IMR-90 (cell line): ENCODE measurements around the gene MKKS. TPM values are rescaled to one million over a fixed set of nuclear protein-coding genes. Genes with fewer than 3 reads are reported as not detected.

ENCODE experiments used
- ATAC-seq: fragments of 200-7000 bp; cut with Tn5 transposase; 2 replicates; pipeline ENCODE4 v1.9.1; 2020; ENCODE audit warnings: low read depth, mild to moderate bottlenecking, moderate library complexity
- BruUV-seq: library from RNA; stranded (reverse); fragments of 400-500 nt; replicated peaks from 2 replicates; lab custom pipeline; 2021; lab: Mats Ljungman, UMichigan
- CTCF ChIA-PET: fragments of 300-600 bp; formaldehyde crosslinking; extraction: SDS; loops from one replicate; lab custom pipeline; 2021; ENCODE audit warnings: antibody characterized with exemption; lab: Yijun Ruan, JAX
- POLR2A ChIA-PET: fragments of 300-600 bp; sonication (Branson Sonifier 250); formaldehyde crosslinking; loops from one replicate; lab custom pipeline; 2022; ENCODE audit warnings: antibody characterized with exemption; ENCODE audit not compliant: unreplicated experiment; lab: Charles Lee
- DNase-seq: peaks from one replicate; pipeline ENCODE4 v3.0.0; 2013
- H2AFZ ChIP-seq: replicated peaks from 2 replicates; pipeline ENCODE3; 2013; ENCODE audit warnings: low read length, mild to moderate bottlenecking; ENCODE audit not compliant: poor library complexity
- H2AK5ac ChIP-seq: 2 replicates; pipeline ENCODE4 v1.6.1; 2013; ENCODE audit warnings: low read depth, low read length, inconsistent platforms
- H2AK9ac ChIP-seq: replicated peaks from 2 replicates; pipeline ENCODE3; 2013; ENCODE audit warnings: mild to moderate bottlenecking, low read depth, low read length, moderate library complexity; ENCODE audit not compliant: poor library complexity
- H2BK120ac ChIP-seq: 2 replicates; pipeline ENCODE4 v1.6.1; 2013; ENCODE audit warnings: low read depth, low read length, inconsistent platforms
- H2BK15ac ChIP-seq: 3 replicates; pipeline ENCODE4 v1.6.1; 2013; ENCODE audit warnings: low read depth, low read length, inconsistent platforms
- H2BK20ac ChIP-seq: 2 replicates; pipeline ENCODE4 v1.6.1; 2013; ENCODE audit warnings: low read depth, mild to moderate bottlenecking, inconsistent platforms, low read length, moderate library complexity
- H2BK5ac ChIP-seq: 2 replicates; pipeline ENCODE4 v1.6.1; 2013; ENCODE audit warnings: mild to moderate bottlenecking, low read depth, low read length, inconsistent platforms; ENCODE audit not compliant: poor library complexity, severe bottlenecking
- H3K14ac ChIP-seq: replicated peaks from 2 replicates; pipeline ENCODE4 v1.6.1; 2013; ENCODE audit warnings: low read depth, low read length, inconsistent platforms
- H3K18ac ChIP-seq: 2 replicates; pipeline ENCODE4 v1.6.1; 2013; ENCODE audit warnings: low read depth, low read length, control low read depth
- H3K23ac ChIP-seq: 2 replicates; pipeline ENCODE4 v1.6.1; 2013; ENCODE audit warnings: low read depth, low read length, inconsistent platforms
- H3K27ac ChIP-seq: 2 replicates; pipeline ENCODE4 v1.5.1; 2013; ENCODE audit warnings: mild to moderate bottlenecking, control low read depth, low read length; ENCODE audit not compliant: insufficient read depth
- H3K27me3 ChIP-seq: 2 replicates; pipeline ENCODE4 v1.6.1; 2013; ENCODE audit warnings: low read length; ENCODE audit not compliant: control insufficient read depth, insufficient read depth
- H3K36me3 ChIP-seq: 2 replicates; pipeline ENCODE4 v1.6.1; 2013; ENCODE audit warnings: low read length, mixed read lengths; ENCODE audit not compliant: control insufficient read depth, insufficient read depth
- H3K4ac ChIP-seq: 2 replicates; pipeline ENCODE4 v1.6.1; 2013; ENCODE audit warnings: low read depth, low read length, inconsistent platforms
- H3K4me1 ChIP-seq: 2 replicates; pipeline ENCODE4 v1.6.1; 2013; ENCODE audit warnings: low read length, mixed read lengths; ENCODE audit not compliant: control insufficient read depth, insufficient read depth
- H3K4me2 ChIP-seq: 2 replicates; pipeline ENCODE4 v1.6.1; 2013; ENCODE audit warnings: low read depth, mild to moderate bottlenecking, control low read depth, low read length, moderate library complexity
- H3K4me3 ChIP-seq: 2 replicates; pipeline ENCODE4 v1.5.1; 2013; ENCODE audit warnings: low read depth, mild to moderate bottlenecking, control low read depth, low read length, moderate library complexity; ENCODE audit not compliant: insufficient read depth
- H3K56ac ChIP-seq: 2 replicates; pipeline ENCODE4 v1.6.1; 2013; ENCODE audit warnings: low read length, inconsistent platforms; ENCODE audit not compliant: insufficient read depth; ENCODE audit errors: extremely low read depth
- H3K79me1 ChIP-seq, 2 experiments: 2 replicates each; pipeline ENCODE4 v1.6.1; 2013; ENCODE audit warnings: low read length in 2 of 2, inconsistent platforms in 1 of 2, low read depth in 1 of 2
- H3K9ac ChIP-seq: 2 replicates; pipeline ENCODE4 v1.6.1; 2013; ENCODE audit warnings: low read depth, low read length, control low read depth
- H3K9me1 ChIP-seq: 2 replicates; pipeline ENCODE4 v1.6.1; 2013; ENCODE audit warnings: low read length, inconsistent platforms; ENCODE audit not compliant: insufficient read depth
- H3K9me3 ChIP-seq: 2 replicates; pipeline ENCODE4 v1.6.1; 2013; ENCODE audit warnings: low read length; ENCODE audit not compliant: control insufficient read depth, insufficient read depth
- H4K20me1 ChIP-seq: 2 replicates; pipeline ENCODE4 v1.6.1; 2013; ENCODE audit warnings: low read length, inconsistent platforms; ENCODE audit not compliant: insufficient read depth
- H4K5ac ChIP-seq: 2 replicates; pipeline ENCODE4 v1.6.1; 2013; ENCODE audit warnings: mild to moderate bottlenecking, low read depth, low read length, control low read depth
- H4K8ac ChIP-seq, 2 experiments: 2 replicates each; pipeline ENCODE4 v1.6.1; 2013; ENCODE audit warnings: low read depth in 2 of 2, low read length in 2 of 2, control low read depth in 1 of 2, inconsistent platforms in 1 of 2
- H4K91ac ChIP-seq: 2 replicates; pipeline ENCODE4 v1.6.1; 2013; ENCODE audit warnings: low read depth, low read length, inconsistent platforms; ENCODE audit not compliant: insufficient read depth
- BHLHE40 ChIP-seq: fragments of 150-350 bp; IDR thresholded peaks from 2 replicates; pipeline ENCODE4 v1.6.1; 2016; ENCODE audit warnings: mild to moderate bottlenecking, low read depth, low read length
- CEBPB ChIP-seq: IDR thresholded peaks from 2 replicates; pipeline ENCODE4 v1.6.1; 2012; ENCODE audit warnings: low read depth, low read length, improper control_type of control experiment
- MXI1 ChIP-seq: IDR thresholded peaks from 2 replicates; pipeline ENCODE4 v1.6.1; 2012; ENCODE audit warnings: low read depth, mild to moderate bottlenecking, low read length, moderate library complexity, borderline replicate concordance
- RFX5 ChIP-seq: IDR thresholded peaks from 2 replicates; pipeline ENCODE4 v1.8.0; 2012; ENCODE audit warnings: low read depth, mild to moderate bottlenecking, low read length, moderate library complexity
- SMC3 ChIP-seq: fragments of 150-350 bp; IDR thresholded peaks from 2 replicates; pipeline ENCODE4 v1.6.1; 2016; ENCODE audit warnings: low read depth, mild to moderate bottlenecking, antibody characterized with exemption, low read length, moderate library complexity
- dilution Hi-C: fragments of 300-500 bp; cut with HindIII; formaldehyde crosslinking; loops from one replicate; pipeline ENCODE4 v1.14.3; 2018; ENCODE audit warnings: low sequenced_read_pairs; ENCODE audit not compliant: unreplicated experiment
- in situ Hi-C: fragments of 300-500 bp; cut with MboI; formaldehyde crosslinking; loops from 3 replicates; pipeline ENCODE4 v1.14.3; 2019; ENCODE audit warnings: low sequenced_read_pairs, inconsistent platforms, mixed read lengths
- intact Hi-C: fragments of 100-400 bp; cut with micrococcal nuclease; formaldehyde crosslinking; loops from 2 replicates; pipeline ENCODE4 v1.10.0; 2022
- polyA plus RNA-seq, 3 experiments: library from polyadenylated mRNA; depleted of rRNA; stranded (reverse); fragments of >200 nt; gene quantifications; 2 replicates each; pipeline ENCODE4 v1.2.3, GENCODE V29; 2012; ENCODE audit warnings: low replicate concordance in 1 of 3
- total RNA-seq: library from RNA; depleted of rRNA; stranded (reverse); fragments of >200 nt; gene quantifications from 2 replicates; pipeline ENCODE4 v1.2.3, GENCODE V29; 2012

MKKS gene
- total and polyA plus RNA-seq, 2 of the 4 experiments (the other 2 are of a cell fraction) = 6.9 to 7.5 TPM

DNA sequence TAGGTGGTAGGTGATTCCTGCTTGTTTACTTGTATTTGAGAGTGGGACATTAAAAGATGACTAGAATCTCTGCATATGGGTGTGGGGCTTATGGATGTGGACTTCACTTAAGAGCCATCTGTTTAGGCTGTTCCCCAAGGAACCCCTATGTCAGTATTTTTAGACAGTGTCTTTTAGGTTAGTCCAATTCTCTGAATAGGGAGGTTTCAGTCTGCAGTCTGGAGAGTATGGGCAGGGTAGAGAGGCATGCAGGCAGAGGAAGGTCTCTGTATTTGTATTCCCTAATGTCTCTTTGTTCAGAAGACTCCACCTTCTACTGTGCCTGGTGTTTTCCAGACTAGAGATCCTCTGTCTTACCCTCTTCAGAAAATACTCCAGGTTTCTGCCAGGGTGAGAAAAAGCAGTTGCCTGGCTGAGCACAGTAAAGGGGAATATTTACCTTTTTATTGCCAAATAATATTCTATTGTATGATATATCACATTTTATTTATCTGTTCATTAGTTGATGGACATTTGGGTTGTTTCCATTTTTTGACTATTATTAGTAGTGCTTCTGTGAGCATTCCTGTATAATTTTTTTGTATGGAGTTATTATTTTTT is 20.2 kb upstream of the MKKS start:
- no peaks in the 10 kb centered on the region for H3K27me3 ChIP-seq
- H2AK9ac ChIP-seq = no peak overlapping the region
- dilution Hi-C loops (no loop called here), intact Hi-C loops (no loop called here), in situ Hi-C loops (no loop called here)
- no peak overlapping the region for H3K56ac ChIP-seq
- no peak overlapping the region for H2AFZ ChIP-seq
- ATAC-seq (no peak), DNase-seq (no peak)
- H2AK5ac ChIP-seq = no peak overlapping the region
- no peak overlapping the region; the same call in 1 of the 2 replicates for H2BK20ac ChIP-seq
- no peak for TF ChIP-seq CEBPB
- TF ChIP-seq MXI1 = no peak
- TF ChIP-seq SMC3 = no peak
- no peak for TF ChIP-seq BHLHE40
- no peak for TF ChIP-seq RFX5
- H3K9me3 ChIP-seq = no peaks in the 10 kb centered on the region
- no peak overlapping the region for H4K91ac ChIP-seq
- no peak overlapping the region for H3K27ac ChIP-seq
- CTCF ChIA-PET = no interaction called here
- no peak overlapping the region for H4K5ac ChIP-seq
- POLR2A ChIA-PET = no interaction called here
- no peak overlapping the region for H3K9ac ChIP-seq
- H3K9me1 ChIP-seq = peaks cover 4% of the 10 kb centered on the region; the same call in 1 of the 2 replicates
- no peak overlapping the region for H3K14ac ChIP-seq
- H3K4me3 ChIP-seq = no peak overlapping the region
- H4K8ac ChIP-seq = no peak overlapping the region
- H3K18ac ChIP-seq = no peak overlapping the region
- H3K4me1 ChIP-seq = no peaks in the 10 kb centered on the region
- H2BK120ac ChIP-seq = no peak overlapping the region
- H2BK15ac ChIP-seq = no peak overlapping the region
- no peak overlapping the region for H3K4me2 ChIP-seq
- no TSS peak for BruUV-seq
- no peaks in the 10 kb centered on the region for H3K36me3 ChIP-seq
- no peak overlapping the region for H3K23ac ChIP-seq
- H4K20me1 ChIP-seq = no peaks in the 10 kb centered on the region
- peaks cover 6 to 13% of the 10 kb centered on the region in 2 experiments; a peak in 2 of 4 replicates for H3K79me1 ChIP-seq
- no peak overlapping the region for H2BK5ac ChIP-seq
- no peak overlapping the region for H3K4ac ChIP-seq
